GM19463 (cell line): Measurements from ENCODE around the gene RLN2.

Experiments used
- ATAC-seq: cut with Tn5 transposase; IDR thresholded peaks from one replicate; pipeline ENCODE4 v1.9.1; 2021; ENCODE audit warnings: mild to moderate bottlenecking, moderate library complexity; ENCODE audit not compliant: unreplicated experiment

Gene RLN2

DNA sequence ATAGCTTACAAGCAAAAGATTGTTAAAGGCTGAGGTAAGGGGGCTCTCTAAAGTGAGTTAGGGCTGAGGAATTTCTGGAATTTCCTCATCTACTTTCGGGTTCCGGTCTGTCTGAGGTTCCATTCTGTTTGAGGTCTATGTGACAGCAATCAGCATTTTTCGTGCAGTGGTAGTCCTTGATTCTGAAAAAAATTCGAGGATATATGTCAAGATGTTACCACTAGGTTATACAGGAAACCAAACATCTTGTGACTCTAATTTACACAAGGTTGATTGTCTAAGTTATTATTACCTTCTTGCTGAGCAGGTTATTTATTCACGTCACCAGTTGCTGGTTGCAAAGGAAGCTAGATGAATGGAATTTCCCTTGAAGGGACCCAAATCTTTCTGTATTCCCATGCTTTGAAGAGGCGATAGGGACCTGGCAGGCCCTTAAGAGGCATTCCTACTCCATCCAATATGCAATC lies 35.2 kb downstream of the RLN2 start:
- no peak for ATAC-seq

DNA sequence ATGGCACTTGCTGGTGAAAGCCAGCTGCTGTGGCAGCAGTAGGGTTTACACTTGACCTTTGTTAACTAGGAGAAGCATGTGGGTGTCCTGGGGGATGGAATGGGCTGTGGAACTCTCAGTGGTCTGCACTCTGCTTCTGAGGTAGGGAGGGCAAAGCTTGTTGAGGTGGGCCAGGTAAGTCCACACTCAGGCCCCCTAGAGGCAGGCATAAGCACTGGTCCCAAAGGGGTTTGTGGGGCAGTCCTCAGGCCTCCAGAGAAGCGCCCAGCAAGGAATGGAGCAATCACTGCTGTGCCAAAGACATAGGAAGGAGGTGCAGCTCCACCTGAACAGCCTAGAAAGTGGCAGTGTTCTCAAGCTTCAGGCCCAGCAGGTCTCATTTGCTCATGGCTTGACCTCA lies 38.6 kb downstream of the RLN2 start:
- ATAC-seq, result no peak

DNA sequence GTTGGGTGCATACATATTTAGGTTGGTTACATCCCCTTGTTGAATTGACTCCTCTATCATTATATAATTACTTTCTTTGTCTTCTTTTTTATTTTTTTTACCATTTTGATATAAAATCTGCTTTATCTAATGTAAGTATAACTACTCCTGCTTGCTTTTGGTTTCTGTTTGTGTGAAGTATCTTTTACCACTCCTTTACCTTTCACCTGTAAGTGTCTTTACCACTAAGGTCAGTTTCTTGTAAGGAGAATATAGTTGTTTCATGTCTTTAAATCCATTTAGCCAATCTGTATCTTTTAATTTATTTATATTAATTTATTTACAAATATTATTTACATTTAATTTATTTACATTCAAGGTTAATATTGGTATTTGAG lies 40.3 kb downstream of the RLN2 start:
- no peak for ATAC-seq

DNA sequence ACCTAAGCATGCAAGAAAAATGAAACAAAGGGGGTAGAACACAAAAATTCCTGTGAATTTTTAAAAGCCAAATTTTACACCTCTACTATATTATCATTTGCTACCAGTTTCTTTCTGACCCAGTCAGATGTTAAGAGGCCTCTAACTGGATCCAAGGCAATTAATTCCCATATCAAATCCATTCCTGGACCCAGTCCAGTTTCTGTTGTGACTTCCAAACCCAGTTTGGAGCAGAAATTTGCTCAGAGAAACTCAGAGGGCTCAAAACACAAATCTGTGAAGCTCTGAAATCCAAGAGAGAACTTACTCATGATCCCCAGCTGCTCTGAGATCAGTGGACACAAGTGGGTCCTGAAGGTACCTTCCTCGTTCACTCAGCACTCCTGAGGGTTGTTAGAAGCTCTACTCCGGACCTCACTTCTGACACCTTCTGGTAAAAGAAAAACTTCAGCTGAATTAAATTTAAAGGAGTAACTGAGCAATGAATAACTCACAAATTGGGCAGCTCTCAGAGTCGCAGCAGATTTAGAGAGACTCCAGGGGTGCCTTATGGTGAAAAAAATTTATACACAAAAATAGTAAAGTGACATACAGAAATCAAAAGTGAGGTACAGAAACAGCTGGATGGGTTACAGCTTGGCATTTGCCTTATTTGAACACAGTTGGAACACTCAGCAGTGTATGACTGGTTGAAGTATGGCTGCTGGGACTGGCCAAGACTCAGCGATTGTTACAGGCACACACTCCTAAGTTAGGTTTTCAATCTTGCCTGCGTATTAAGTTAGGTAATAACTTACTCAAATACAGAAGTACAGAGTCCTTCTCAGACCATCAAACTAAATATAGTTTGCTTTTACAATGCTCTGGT lies 40.9 kb downstream of the RLN2 start:
- no peak for ATAC-seq
